Measurements from ENCODE around the gene KMO.
A peak's percentile ranks its signal among the peaks of the same experiment; 100 is the strongest.

KMO gene

DNA sequence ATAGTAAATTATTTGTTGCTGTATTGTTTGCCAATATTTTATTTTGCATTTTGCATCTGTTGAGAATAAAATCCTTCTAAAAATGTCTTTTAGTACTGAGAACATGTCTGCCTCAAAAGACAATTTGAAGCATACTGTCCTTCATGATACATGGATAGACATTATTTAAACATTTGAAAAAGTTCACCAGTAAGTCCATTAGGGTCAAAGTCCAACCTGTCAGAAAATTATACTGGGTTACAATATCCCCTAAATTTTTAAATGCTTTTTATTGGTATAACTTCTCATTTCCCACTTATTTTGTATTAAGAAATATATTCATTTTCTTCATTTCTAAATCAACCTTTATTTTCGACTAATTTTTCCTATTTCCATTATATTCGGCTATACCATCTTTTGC is 98.7 kb downstream of the KMO start:
- no peak for DNase-seq

- no peak for DNase-seq
Measured at GRCh38 chr1:241631674-241632073, 99.5 kb downstream of the KMO start.

DNA sequence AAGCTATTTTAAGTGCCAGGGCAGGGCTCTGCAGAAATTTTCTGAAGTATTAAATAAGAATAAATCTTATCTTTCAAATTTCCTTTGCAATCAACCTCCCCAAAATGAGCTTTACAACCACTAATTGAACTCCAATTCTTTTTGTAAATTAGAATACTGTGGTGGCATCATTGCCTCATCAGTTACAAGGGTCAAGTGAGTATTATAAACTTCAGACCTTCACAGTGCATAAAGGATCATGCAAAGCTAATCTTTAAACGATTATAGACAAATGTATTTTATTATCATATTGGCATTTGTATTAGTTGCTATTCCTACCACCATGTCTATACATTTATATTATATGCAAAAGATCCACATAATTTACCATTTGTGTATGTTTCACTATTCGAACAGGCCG is 100.8 kb downstream of the KMO start:
- no peak for DNase-seq

GRCh38 chr1:241635556-241636152 is 103.5 kb downstream of the KMO start:
- DNase-seq = no peak

DNA sequence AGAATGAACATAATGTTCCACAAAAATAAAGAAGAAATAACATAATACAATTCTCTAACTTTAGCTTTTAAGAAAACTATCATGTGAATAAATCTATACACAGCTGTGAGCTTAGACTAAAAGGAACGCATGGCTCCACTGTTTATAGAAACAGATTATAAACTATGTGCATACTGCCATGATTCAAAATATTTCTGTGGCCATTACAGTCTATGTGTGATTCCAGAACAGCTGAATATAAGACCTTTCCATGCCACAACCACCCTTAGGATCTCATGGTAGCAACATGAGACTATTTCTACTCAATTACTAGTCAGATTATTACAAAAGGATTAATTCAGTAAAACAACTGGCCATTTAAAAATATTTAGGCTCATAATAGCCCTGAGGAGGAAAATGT is 104.1 kb downstream of the KMO start:
- DNase-seq = no peak

DNA sequence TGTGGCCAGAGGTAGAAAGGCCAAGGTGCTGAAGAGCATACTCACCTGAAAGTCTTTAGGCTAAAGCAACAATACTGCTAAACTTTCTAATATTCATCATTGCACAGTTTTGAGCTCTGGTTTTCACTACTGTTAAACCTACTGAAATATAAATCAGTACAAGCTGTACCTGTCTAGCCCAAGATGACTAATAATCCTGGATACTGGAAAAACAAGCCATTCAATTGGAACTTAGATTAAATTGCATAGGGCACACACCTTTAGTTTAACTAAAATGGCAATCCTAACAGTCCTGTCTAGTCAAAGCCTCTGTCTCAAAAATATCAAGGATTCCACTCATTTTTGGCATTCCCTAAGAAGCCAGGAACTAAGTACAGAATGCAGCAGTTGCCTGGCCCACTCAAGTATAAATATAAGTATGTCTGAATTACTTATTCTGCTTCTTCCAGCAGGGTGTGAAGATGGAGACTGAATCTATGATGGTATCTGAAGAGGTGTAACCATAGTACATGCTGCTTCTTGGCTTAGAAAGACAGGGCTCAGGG is 104.9 kb downstream of the KMO start:
- no peak for DNase-seq

- DNase-seq = no peak
Measured at GRCh38 chr1:241637604-241638003, 105.4 kb downstream of the KMO start.

GRCh38 chr1:241638099-241638682 is 106.0 kb downstream of the KMO start:
- no peak for DNase-seq

- DNase-seq = no peak
Measured at GRCh38 chr1:241638909-241639622, 106.9 kb downstream of the KMO start.

DNA sequence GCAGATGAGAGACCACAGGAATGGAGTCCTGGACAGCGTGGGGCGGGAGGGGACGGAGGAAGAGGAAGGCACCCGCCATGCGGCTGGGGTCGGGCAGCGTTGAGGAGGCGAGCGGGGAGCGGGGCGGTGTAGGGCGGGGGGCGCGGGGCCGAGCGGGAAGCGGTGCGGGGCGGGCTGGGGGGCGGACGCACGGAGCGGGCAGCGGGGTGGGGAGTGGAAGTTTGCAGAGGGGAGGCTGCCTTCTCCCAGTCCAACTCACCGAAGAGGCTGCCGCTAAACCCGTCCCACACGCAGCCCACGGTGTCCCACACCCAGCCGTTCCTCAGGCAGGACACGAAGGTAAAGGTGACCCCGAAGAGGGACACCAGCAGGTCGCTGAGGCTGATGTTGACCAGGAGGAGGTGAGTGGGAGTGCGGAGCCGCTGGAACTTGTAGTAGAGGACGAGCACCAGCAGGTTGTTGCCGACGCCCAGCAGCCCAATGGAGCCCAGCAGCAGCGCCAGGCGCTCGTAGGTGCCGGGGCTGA is 107.5 kb downstream of the KMO start:
- peak; percentile 71 for DNase-seq

DNA sequence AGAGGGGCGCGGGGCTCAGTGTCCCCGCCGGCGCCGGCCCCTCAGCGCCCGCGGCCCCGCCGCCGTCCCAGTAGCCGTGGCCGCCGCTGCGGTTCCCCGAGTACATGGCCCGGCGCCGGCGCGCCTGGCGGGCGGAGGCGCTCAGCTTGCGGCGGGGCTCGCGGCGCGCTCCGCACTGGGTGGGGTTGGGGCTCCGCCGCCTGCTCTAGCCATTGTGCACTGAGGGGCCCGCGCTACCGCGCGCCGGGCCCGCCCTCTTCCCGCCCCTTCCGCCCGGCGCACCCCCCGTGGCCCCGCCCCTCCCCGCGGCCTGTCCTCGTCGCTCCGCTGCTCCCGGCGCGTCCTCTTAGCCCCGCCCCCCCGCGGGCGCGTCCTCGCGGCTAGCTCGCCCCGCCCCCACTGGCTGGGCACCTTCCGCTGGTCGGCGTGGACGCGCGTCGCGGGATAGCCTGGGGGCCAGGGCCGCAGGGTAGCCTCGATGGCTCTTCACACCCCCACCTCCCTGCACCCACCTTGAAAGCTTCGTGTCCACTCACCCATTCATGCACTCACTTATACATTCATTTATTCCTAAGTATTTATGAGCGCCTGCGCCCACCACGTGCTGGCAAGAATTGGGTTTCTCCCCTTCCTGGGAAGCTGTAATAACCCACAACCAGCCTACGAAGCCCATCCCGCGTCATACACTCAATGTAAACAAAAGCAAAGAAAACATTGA is 108.1 kb downstream of the KMO start, which contains the start of the genes CHML and OPN3:
CHML (minus strand) TSS at position 221 of the 718 bp plus-strand sequence. CDS start 4,603 bp downstream, outside the sequence.
OPN3 (minus strand) TSS at position 221 of the 718 bp plus-strand sequence; CDS start at position 106, 115 bp downstream.
- peak; percentile 95 for DNase-seq

- no peak for DNase-seq
Measured at GRCh38 chr1:241640867-241641622, 108.9 kb downstream of the KMO start.

DNA sequence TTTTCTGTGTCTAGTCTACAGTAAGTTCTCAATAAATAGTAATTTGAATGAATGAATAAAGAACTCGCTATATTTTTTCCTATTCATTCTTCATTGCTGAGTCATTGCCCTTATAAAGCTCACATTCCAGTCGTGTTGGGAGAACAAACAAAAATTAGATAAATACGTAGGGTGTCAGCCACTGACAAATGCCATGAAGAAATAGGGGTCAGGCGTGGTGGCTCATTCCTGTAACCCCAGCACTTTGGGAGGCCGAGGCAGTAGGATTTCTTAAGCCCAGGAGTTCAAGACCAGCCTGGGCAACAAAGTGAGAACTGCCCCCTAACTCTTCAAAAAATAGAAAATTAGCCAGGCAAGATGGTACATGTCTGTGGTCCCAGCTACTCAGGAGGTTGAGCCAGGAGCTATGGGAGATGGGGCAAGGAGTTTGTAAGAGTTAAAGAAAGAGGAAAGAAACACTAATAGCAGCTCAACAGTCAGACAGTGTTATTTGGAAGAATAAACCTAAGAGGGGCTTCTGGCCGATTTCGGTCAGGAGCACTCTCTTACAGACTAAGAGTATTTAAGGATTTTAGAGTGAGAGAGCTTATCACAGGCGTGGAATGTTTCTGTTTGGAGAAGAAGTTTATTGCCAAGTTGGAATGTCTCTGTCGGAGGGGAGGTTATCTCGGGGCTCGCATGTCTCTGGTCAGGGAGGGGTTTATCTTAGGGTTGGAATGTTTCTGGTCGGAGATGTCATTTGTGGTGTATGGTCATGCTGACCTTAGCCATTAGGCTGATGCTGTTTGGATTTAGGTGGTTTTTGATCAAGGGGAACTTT is 109.8 kb downstream of the KMO start:
- no peak for DNase-seq

- DNase-seq = no peak
Measured at GRCh38 chr1:241642593-241642944, 110.4 kb downstream of the KMO start.

DNA sequence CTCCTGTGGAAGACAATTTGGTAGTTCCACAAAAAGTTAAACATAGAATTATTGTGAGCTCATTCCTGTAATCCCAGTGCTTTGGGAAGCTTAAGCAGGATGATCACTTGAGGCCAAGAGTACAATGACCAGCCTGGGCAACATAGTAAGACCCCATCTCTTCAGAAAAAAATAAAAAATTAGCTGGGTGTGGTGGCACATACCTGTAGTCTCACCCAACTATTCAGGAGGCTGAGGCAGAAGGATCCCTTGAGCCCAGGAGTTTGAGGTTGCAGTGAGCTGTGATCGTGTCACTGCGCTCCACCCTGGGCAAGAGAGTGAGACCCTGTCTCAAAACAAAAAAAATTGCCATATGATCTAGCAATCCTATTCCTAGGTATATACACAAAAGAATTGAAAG is 112.1 kb downstream of the KMO start:
- DNase-seq = no peak

DNA sequence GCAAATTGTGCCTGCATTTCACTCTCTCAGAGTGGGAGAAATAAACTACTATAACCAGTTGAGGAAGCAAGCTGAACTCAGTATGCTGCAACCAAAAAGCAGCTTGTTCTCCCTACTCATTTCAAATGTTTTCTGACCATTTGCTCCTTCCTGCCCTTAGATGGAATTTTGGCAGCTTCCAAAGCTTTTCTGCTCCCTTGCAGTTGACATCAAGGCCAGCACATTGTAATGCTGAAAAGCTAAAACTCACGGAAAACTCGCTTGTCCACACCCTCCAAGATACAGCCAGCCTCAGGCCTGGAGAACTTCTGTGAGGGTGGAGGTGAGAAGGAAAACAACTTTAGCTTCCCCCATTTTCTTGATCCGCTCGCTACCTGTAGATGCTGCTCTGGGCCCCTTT is 113.0 kb downstream of the KMO start:
- no peak for DNase-seq

Data from islet precursor cell (in vitro differentiated cells).